Type B pancreatic cell (in vitro differentiated cells): Measurements from ENCODE around the gene ZNF76. TPM values are rescaled to one million over a fixed set of nuclear protein-coding genes. Genes with fewer than 3 reads are reported as not detected.

Experiments used
- DNase-seq: peaks from one replicate; pipeline ENCODE4 v3.0.0; 2021; ENCODE audit warnings: mixed read lengths; ENCODE audit not compliant: unreplicated experiment; ENCODE audit errors: extremely low spot score
- H3K27ac Mint-ChIP-seq: 2 replicates; pipeline ENCODE4 v1.8.0; 2021; ENCODE audit warnings: mild to moderate bottlenecking, mixed read lengths
- H3K27me3 Mint-ChIP-seq: 2 replicates; pipeline ENCODE4 v1.8.0; 2021; ENCODE audit warnings: mixed read lengths
- H3K36me3 Mint-ChIP-seq: 2 replicates; pipeline ENCODE4 v1.8.0; 2021; ENCODE audit warnings: mixed read lengths
- H3K4me1 Mint-ChIP-seq: one replicate; pipeline ENCODE4 v1.8.0; 2021; ENCODE audit warnings: mixed read lengths; ENCODE audit not compliant: unreplicated experiment
- H3K4me3 Mint-ChIP-seq: 2 replicates; pipeline ENCODE4 v1.8.0; 2021; ENCODE audit warnings: mild to moderate bottlenecking, mixed read lengths
- H3K9me3 Mint-ChIP-seq: 2 replicates; pipeline ENCODE4 v1.8.0; 2021; ENCODE audit warnings: mixed read lengths
- CTCF ChIP-seq: fragments of 200-600 bp; sonication (generic); conservative IDR thresholded peaks from 2 replicates; pipeline ENCODE4 v1.5.0; 2021; ENCODE audit warnings: antibody characterized with exemption, mild to moderate bottlenecking
- total RNA-seq: library from RNA; stranded (reverse); gene quantifications from 2 replicates; pipeline ENCODE4 v1.2.1, GENCODE V29; 2021; ENCODE audit warnings: low replicate concordance

The ZNF76 gene
- total RNA-seq, 1 donor from 2014 or later: 37.3 TPM

GRCh38 chr6:35260591-35261570, 1.3 kb downstream of the ZNF76 start:
- Mint-ChIP-seq H3K36me3 (no peaks in the 10 kb centered on the region), H3K9me3 (no peaks in the 10 kb centered on the region), H3K4me1 (peaks cover 33% of the 10 kb centered on the region), H3K4me3 (peak overlapping the region; percentile 99), H3K27ac (peak overlapping the region; percentile 90), H3K27me3 (no peaks in the 10 kb centered on the region)
- TF ChIP-seq CTCF: no peak
- DNase-seq: no peak

GRCh38 chr6:35262596-35262995, 3.1 kb downstream of the ZNF76 start:
- peak overlapping the region; percentile 55 for H3K4me3 Mint-ChIP-seq
- H3K9me3 Mint-ChIP-seq: no peaks in the 10 kb centered on the region

DNA sequence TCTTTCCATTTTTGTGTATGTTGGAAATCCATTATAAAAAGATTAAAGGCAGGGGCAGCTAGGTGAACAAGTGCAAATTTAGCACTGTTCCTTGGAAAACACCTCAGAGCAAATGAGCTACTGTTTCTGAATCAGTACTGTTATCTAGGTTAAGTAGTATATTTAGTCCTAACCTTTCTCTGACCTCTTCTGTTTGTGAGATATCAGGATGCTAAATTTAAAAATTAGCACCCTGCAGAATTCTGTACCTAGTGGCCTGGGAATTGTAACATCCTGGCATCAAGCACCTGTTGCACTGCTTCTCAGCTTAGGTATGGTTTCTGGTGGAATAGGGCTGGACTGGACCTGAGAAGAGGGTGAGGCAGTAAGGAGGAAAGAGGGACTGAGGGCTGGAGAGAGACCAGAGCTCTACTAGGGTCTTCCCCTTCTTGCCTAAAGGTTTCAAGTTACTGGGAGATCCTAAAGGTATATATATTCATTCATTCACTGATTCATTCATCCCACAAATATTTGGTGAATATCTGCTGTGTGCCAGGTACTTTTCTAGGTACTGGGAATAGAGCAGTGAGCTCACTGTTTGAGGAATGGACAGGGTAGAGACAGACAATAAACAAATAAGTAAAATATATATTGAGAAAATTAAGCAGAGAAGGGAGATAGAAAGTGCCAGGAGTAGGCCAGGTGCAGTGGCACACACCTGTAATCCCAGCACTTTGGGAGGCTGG, 5.2 kb downstream of the ZNF76 start:
- Mint-ChIP-seq H3K4me1 (peaks cover 34% of the 10 kb centered on the region), H3K27ac (no peak overlapping the region), H3K4me3 (no peak overlapping the region), H3K36me3 (peaks cover 3% of the 10 kb centered on the region), H3K27me3 (no peaks in the 10 kb centered on the region), H3K9me3 (no peaks in the 10 kb centered on the region)
- no peak for TF ChIP-seq CTCF
- DNase-seq: no peak

More at GRCh38 chr6:35262596-35262995, 3.1 kb downstream of the ZNF76 start:
- H3K27ac Mint-ChIP-seq: peak overlapping the region; percentile 58
- no peaks in the 10 kb centered on the region for H3K27me3 Mint-ChIP-seq
- TF ChIP-seq CTCF: no peak
- no peak for DNase-seq
- peaks cover 3% of the 10 kb centered on the region for H3K36me3 Mint-ChIP-seq
- peaks cover 33% of the 10 kb centered on the region for H3K4me1 Mint-ChIP-seq

GRCh38 chr6:35265523-35265922, 6.0 kb downstream of the ZNF76 start:
- Mint-ChIP-seq H3K4me1 (peaks cover 29% of the 10 kb centered on the region), H3K27me3 (no peaks in the 10 kb centered on the region), H3K36me3 (peaks cover 3% of the 10 kb centered on the region), H3K27ac (no peak overlapping the region), H3K4me3 (no peak overlapping the region), H3K9me3 (no peaks in the 10 kb centered on the region)
- TF ChIP-seq CTCF: no peak
- no peak for DNase-seq

GRCh38 chr6:35267446-35267845, 7.9 kb downstream of the ZNF76 start:
- no peak overlapping the region for H3K4me3 Mint-ChIP-seq
- H3K36me3 Mint-ChIP-seq: peaks cover 7% of the 10 kb centered on the region
- no peak overlapping the region for H3K27ac Mint-ChIP-seq

More at GRCh38 chr6:35267446-35267845, 7.9 kb downstream of the ZNF76 start:
- DNase-seq: no peak
- H3K9me3 Mint-ChIP-seq: no peaks in the 10 kb centered on the region
- TF ChIP-seq CTCF: no peak
- H3K27me3 Mint-ChIP-seq: no peaks in the 10 kb centered on the region
- H3K4me1 Mint-ChIP-seq: peaks cover 21% of the 10 kb centered on the region
